Breast epithelium (tissue), 3 donors: ENCODE data around the gene LCLAT1.

Source experiments
- CTCF ChIP-seq, 3 donors: fragments of 450-650 bp; IDR thresholded peaks; one replicate each; pipeline ENCODE4 v1.5.1; 2016 to 2017; ENCODE audit warnings: antibody characterized with exemption in 3 of 3, mild to moderate bottlenecking in 3 of 3, moderate library complexity in 3 of 3
- POLR2A ChIP-seq: fragments of 450-650 bp; IDR thresholded peaks from one replicate; pipeline ENCODE4 v1.6.1; 2016; ENCODE audit warnings: antibody characterized with exemption, mild to moderate bottlenecking, moderate library complexity

GRCh38 chr2:30505500-30506180 is 58.6 kb downstream of the LCLAT1 start:
- no peak for TF ChIP-seq CTCF (IDR thresholded peaks at IDR 0.05)
- TF ChIP-seq POLR2A: no peak
